Psoas muscle (tissue), 8 donors: Measurements from ENCODE around the gene ZNF385B. TPM values are rescaled to one million over a fixed set of nuclear protein-coding genes. Genes with fewer than 3 reads are reported as not detected.
A peak's percentile ranks its signal among the peaks of the same experiment; 100 is the strongest.

ENCODE experiments used
- ATAC-seq, 4 donors: fragments of 200-7000 bp; cut with Tn5 transposase; one replicate each; pipeline ENCODE4 v1.9.1; 2020; ENCODE audit warnings: moderate library complexity in 3 of 4, mild to moderate bottlenecking in 2 of 4
- DNase-seq, 2 donors: peaks; one replicate each; pipeline ENCODE4 v3.0.0-alpha.2; 2020
- H3K27ac ChIP-seq: fragments of 200-600 bp; one replicate; pipeline ENCODE4 v1.8.0; 2022
- H3K27me3 ChIP-seq, 3 donors: fragments of 200-600 bp in 1 of 3; one replicate each; pipeline versions ENCODE4 v1.6.1 to v1.8.0; 2013 to 2022; ENCODE audit warnings: low read length in 2 of 3, mild to moderate bottlenecking in 2 of 3, moderate library complexity in 1 of 3; ENCODE audit not compliant: insufficient read depth in 3 of 3
- H3K36me3 ChIP-seq, 2 donors: fragments of 200-600 bp in 1 of 2; one replicate each; pipeline versions ENCODE4 v1.6.1 to v1.8.0; 2013 to 2022; ENCODE audit warnings: low read depth in 1 of 2, mild to moderate bottlenecking in 1 of 2, moderate library complexity in 1 of 2; ENCODE audit not compliant: insufficient read depth in 1 of 2
- H3K4me1 ChIP-seq: fragments of 200-600 bp; one replicate; pipeline ENCODE4 v1.8.0; 2022
- H3K4me3 ChIP-seq: fragments of 200-600 bp; one replicate; pipeline ENCODE4 v1.8.0; 2022; ENCODE audit warnings: mild to moderate bottlenecking
- H3K9me3 ChIP-seq: fragments of 200-600 bp; one replicate; pipeline ENCODE4 v1.8.0; 2022
- WGBS, 3 donors: extraction: QIAGEN DNeasy Blood & Tissue Kit; methylation state at CpG; one replicate each; pipeline versions ENCODE4 v1.1.6 to v1.1.7; 2013; 5-methylcytosine and 5-hydroxymethylcytosine counted together
- intact Hi-C, 2 donors: fragments of 100-400 bp; cut with DNase I; formaldehyde crosslinking; loops; one replicate each; pipeline versions ENCODE4 v1.11.0 to v1.14.2; 2022
- polyA plus RNA-seq, 3 donors: library from polyadenylated mRNA; stranded (reverse); fragments of 200-250 nt; gene quantifications; one replicate each; pipeline ENCODE4 v1.2.3, GENCODE V29; 2013
- total RNA-seq, 4 donors: library from RNA; stranded (reverse); fragmentation: NEBNext Ultra II Directional in 2 of 4; extraction: Animal tissue kit (Norgen Biotek cat#: 25700) in 2 of 4; gene quantifications; one replicate each; pipeline versions ENCODE4 v1.2.1 to v1.2.4, GENCODE V29; 2021 to 2023
- TF ChIP-seq, protein P1 (sequence below): fragments of 200-600 bp; IDR thresholded peaks from one replicate; pipeline ENCODE4 v1.8.0; 2022; ENCODE audit warnings: antibody characterized with exemption
- donor health status: healthy with polysubstance abuse.
- donor health status: DM: no; HTN: no; CAD: no; lungs with moderate emphysema.
- donor health status: Bipolar disorder and iron deficiency.
- donor health status: healthy.
- donor health status: DM: yes; HTN: yes; CAD: no.
- donor health status: DM: no; HTN: no; CAD: no.
- donor health status: DM: no; HTN: no; CAD: no.
- donor health status: DM: yes; HTN: yes; CAD: no.

The ZNF385B gene
- total and polyA plus RNA-seq, 7 donors = 8.8 to 42.9 (median 18.1) TPM

- no peaks in the 10 kb centered on the region for H3K36me3 ChIP-seq
- DNase-seq (no peak), ATAC-seq (no peak)
- TF ChIP-seq, protein P1, sequence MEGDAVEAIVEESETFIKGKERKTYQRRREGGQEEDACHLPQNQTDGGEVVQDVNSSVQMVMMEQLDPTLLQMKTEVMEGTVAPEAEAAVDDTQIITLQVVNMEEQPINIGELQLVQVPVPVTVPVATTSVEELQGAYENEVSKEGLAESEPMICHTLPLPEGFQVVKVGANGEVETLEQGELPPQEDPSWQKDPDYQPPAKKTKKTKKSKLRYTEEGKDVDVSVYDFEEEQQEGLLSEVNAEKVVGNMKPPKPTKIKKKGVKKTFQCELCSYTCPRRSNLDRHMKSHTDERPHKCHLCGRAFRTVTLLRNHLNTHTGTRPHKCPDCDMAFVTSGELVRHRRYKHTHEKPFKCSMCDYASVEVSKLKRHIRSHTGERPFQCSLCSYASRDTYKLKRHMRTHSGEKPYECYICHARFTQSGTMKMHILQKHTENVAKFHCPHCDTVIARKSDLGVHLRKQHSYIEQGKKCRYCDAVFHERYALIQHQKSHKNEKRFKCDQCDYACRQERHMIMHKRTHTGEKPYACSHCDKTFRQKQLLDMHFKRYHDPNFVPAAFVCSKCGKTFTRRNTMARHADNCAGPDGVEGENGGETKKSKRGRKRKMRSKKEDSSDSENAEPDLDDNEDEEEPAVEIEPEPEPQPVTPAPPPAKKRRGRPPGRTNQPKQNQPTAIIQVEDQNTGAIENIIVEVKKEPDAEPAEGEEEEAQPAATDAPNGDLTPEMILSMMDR = no peak
- H3K27me3 ChIP-seq = no peaks in the 10 kb centered on the region
- intact Hi-C loops = no loop called here
- peaks cover 7% of the 10 kb centered on the region for H3K9me3 ChIP-seq
- no peak overlapping the region for H3K4me3 ChIP-seq
- H3K27ac ChIP-seq = no peak overlapping the region
- H3K4me1 ChIP-seq = no peaks in the 10 kb centered on the region
- 82 to 90% (median 83%) methylated on average over 2 of the region's 2 CpGs for WGBS, 3 donors
Measured at GRCh38 chr2:179578171-179578916, 283.1 kb downstream of the ZNF385B start.

DNA sequence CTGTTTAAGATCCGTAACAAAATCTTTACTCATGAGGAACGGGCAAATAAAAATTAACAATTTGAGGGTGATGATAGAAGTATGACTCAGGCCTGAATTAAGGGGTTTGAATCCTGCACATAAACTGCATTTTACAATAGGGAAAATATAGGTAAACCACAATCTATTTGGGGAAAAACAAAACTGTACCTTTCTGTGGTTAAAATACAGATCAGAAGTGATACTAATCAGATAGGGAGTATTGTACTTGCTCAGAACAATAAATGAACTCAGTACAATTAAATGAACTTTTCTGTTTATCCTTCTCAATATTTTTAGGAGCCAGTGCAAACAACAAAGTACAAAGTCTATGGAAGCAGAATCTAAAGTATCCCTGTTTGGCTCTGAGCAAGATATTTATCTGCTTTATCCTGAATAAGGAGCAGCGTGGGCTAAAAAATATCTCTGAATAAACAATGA, 287.3 kb downstream of the ZNF385B start:
- ATAC-seq = no peak

DNA sequence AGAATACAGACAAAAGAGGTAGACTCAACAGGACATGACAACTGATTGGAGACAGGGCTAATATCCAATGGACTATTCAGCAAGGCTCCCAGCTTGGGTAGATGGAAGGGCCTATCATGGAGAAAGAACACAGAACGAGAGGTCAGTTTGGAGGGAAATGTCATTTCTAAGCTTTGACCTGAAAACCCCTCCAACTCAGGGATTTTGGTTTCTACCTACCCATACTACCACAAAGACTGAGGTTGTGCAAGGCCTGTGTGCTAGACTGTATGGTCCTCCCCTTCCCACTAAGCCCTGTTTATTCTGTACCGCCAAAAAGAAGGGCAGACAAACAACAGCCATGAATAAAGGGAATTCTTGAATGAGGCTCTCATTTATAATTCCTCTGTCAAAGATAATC, 288.9 kb downstream of the ZNF385B start:
- ATAC-seq (no peak), DNase-seq (no peak)
- peaks cover 6% of the 10 kb centered on the region for H3K4me1 ChIP-seq
- H3K36me3 ChIP-seq = no peaks in the 10 kb centered on the region
- peak overlapping the region; percentile 58 for H3K27ac ChIP-seq
- no peaks in the 10 kb centered on the region for H3K9me3 ChIP-seq
- intact Hi-C loops = no loop called here
- WGBS, 3 donors = 79 to 95% (median 95%) methylated on average over 2 of the region's 2 CpGs
- no peak overlapping the region for H3K4me3 ChIP-seq
- H3K27me3 ChIP-seq = no peaks in the 10 kb centered on the region
- TF ChIP-seq, protein P1 = no peak

More for the DNA sequence above, 287.3 kb downstream of the ZNF385B start:
- no peak overlapping the region for H3K27ac ChIP-seq
- H3K27me3 ChIP-seq = no peaks in the 10 kb centered on the region
- 74 to 90% (median 74%) methylated on average over 3 of the region's 3 CpGs for WGBS, 3 donors
- TF ChIP-seq, protein P1 = no peak
- intact Hi-C loops = no loop called here
- no peak for DNase-seq
- H3K36me3 ChIP-seq = no peaks in the 10 kb centered on the region
- H3K9me3 ChIP-seq = no peaks in the 10 kb centered on the region
- no peak overlapping the region for H3K4me3 ChIP-seq
- H3K4me1 ChIP-seq = peaks cover 5% of the 10 kb centered on the region

DNA sequence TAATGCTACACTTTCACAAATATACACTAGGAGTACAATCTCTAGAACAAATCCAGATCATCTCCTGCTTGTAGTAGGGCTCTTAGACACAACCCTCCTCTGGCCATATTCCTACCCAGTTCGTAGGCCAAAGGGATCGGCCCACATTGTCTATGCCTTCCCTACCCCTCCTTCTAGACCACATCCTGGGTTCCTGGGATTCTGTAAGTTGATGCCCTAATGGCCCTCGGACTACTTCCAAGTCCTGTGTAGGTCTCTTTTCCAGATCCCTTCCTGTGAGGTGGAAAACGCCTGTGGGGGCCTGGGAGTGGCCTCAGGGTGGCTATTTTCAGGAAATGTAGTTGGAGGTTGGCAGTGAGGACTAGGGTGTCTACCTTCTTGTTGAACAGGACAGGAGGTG, 289.7 kb downstream of the ZNF385B start:
- Histone ChIP-seq H3K27ac (peak overlapping the region; percentile 58), H3K36me3 (no peaks in the 10 kb centered on the region), H3K4me3 (no peak overlapping the region), H3K9me3 (no peaks in the 10 kb centered on the region), H3K27me3 (no peaks in the 10 kb centered on the region), H3K4me1 (peaks cover 6% of the 10 kb centered on the region)
- TF ChIP-seq, protein P1 = no peak
- ATAC-seq (peak in 2 of 4 donors; percentile 39 to 71), DNase-seq (peak in 1 of 2 donors; percentile 23)
- intact Hi-C loops = no loop called here
- 49 to 56% (median 55%) methylated on average over 4 of the region's 4 CpGs for WGBS, 3 donors
